Loucy (cell line): ENCODE results near the gene UBXN6.

Experiments used
- CTCF ChIP-seq: fragments of 200-600 bp; sonication (generic); conservative IDR thresholded peaks from 2 replicates; pipeline ENCODE4 v1.5.1; 2014; ENCODE audit warnings: mild to moderate bottlenecking, antibody characterized with exemption, low read length
- EZH2phosphoT487 ChIP-seq: fragments of 200-600 bp; IDR thresholded peaks from 2 replicates; pipeline ENCODE4 v1.6.1; 2018; ENCODE audit warnings: antibody characterized with exemption, mild to moderate bottlenecking, moderate library complexity, borderline replicate concordance

DNA sequence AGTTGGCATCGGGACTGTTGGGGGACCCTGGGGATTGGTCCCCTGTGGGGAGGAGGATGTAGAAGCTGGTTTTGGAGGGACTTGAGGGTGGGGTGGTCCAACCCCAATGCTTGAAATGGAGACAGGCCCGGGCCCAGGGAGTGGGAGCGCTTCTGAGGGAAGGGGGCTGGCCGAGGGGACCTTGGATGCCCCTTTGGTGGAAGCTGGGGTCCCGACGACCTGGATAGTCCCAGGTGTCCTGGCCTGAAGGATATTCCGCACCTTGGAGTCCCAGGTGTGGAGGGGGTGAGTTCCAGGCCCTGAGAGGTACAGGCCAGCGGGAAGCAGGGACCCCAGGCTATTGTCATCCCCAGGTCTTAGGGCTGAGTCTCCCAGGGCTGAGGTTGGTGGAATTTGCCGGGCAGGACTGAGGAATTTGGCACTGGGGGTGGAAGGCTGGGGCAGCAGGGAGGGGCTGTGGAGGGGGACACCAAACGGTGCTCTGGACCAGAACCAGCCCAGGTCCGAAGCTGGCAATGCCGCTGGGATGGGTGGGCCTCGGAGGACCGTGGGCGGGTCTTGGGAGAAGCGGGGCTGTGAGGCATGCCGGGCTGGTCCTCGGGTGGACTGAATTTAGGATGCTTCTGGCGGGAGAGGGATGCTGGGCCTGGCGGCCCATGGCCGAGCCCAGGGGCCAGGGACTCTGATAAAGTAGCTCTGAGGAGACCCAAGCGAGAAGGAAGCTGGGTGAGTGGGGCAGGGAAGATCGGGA, 16.3 kb upstream of the UBXN6 start:
- TF ChIP-seq CTCF: no peak
- no peak for TF ChIP-seq EZH2phosphoT487
